ENCODE data around the gene MAMLD1.

- no peak for TF ChIP-seq CTCF (IDR thresholded peaks at IDR 0.05)
- no peak for TF ChIP-seq POLR2A (IDR thresholded peaks at IDR 0.05)
Observed at GRCh38 chrX:150548251-150548650, 185.1 kb downstream of the MAMLD1 start.

Measured in Peyer's patch (tissue), 4 donors.